ENCODE data around the gene LIF. TPM values are rescaled to one million over a fixed set of nuclear protein-coding genes. Genes with fewer than 3 reads are reported as not detected.

Gene LIF
- total RNA-seq, 1 donor from 2014 or later = 2.3 TPM

DNA sequence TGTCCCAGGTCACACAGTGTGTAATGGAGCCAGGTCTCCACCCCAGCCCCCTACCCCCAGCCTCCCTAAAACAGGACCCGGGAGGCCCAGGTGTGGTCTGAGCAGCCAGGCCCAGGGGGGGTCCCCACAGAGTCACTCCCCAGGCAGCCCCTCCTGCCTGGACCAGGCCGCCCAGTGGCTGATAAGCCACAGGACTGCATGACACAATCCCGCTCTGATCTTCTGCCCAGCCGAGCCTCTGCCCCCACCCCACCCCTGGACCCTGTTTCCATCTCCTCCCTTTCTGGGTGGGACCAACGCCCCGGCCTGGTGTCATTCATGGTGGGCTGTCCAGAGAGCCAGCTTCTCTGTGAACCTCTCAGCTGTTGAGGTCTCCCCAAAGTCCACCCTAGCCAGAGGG is 7.8 kb upstream of the LIF start:
- Mint-ChIP-seq H3K27ac (no peak overlapping the region), H3K9me3 (ENCODE audit: low read depth) (no peaks in the 10 kb centered on the region), H3K4me1 (ENCODE audit: low read depth) (peaks cover 7% of the 10 kb centered on the region), H3K36me3 (ENCODE audit: insufficient read depth) (no peaks in the 10 kb centered on the region), H3K4me3 (ENCODE audit: low read depth) (no peak overlapping the region), H3K27me3 (peaks cover 16% of the 10 kb centered on the region)
- DNase-seq (ENCODE audit: low spot score, unreplicated experiment) = no peak
- TF ChIP-seq, protein P1, sequence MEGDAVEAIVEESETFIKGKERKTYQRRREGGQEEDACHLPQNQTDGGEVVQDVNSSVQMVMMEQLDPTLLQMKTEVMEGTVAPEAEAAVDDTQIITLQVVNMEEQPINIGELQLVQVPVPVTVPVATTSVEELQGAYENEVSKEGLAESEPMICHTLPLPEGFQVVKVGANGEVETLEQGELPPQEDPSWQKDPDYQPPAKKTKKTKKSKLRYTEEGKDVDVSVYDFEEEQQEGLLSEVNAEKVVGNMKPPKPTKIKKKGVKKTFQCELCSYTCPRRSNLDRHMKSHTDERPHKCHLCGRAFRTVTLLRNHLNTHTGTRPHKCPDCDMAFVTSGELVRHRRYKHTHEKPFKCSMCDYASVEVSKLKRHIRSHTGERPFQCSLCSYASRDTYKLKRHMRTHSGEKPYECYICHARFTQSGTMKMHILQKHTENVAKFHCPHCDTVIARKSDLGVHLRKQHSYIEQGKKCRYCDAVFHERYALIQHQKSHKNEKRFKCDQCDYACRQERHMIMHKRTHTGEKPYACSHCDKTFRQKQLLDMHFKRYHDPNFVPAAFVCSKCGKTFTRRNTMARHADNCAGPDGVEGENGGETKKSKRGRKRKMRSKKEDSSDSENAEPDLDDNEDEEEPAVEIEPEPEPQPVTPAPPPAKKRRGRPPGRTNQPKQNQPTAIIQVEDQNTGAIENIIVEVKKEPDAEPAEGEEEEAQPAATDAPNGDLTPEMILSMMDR (IDR thresholded peaks at IDR 0.05; ENCODE audit: unreplicated experiment) = no peak

GRCh38 chr22:30253205-30253852 is 6.8 kb upstream of the LIF start:
- no peak for DNase-seq (ENCODE audit: low spot score, unreplicated experiment)
- Mint-ChIP-seq H3K27me3 (peaks cover 19% of the 10 kb centered on the region), H3K4me3 (ENCODE audit: low read depth) (no peak overlapping the region), H3K4me1 (ENCODE audit: low read depth) (peaks cover 12% of the 10 kb centered on the region), H3K36me3 (ENCODE audit: insufficient read depth) (no peaks in the 10 kb centered on the region), H3K27ac (no peak overlapping the region), H3K9me3 (ENCODE audit: low read depth) (no peaks in the 10 kb centered on the region)
- TF ChIP-seq, protein P1 (IDR thresholded peaks at IDR 0.05; ENCODE audit: unreplicated experiment) = no peak

GRCh38 chr22:30252411-30253204 is 6.0 kb upstream of the LIF start:
- Mint-ChIP-seq H3K27ac (no peak overlapping the region), H3K4me1 (ENCODE audit: low read depth) (peaks cover 13% of the 10 kb centered on the region), H3K9me3 (ENCODE audit: low read depth) (no peaks in the 10 kb centered on the region), H3K36me3 (ENCODE audit: insufficient read depth) (no peaks in the 10 kb centered on the region), H3K27me3 (peaks cover 20% of the 10 kb centered on the region), H3K4me3 (ENCODE audit: low read depth) (no peak overlapping the region)
- TF ChIP-seq, protein P1 (IDR thresholded peaks at IDR 0.05; ENCODE audit: unreplicated experiment) = no peak
- DNase-seq (ENCODE audit: low spot score, unreplicated experiment) = no peak

- Mint-ChIP-seq H3K36me3 (ENCODE audit: insufficient read depth) (no peaks in the 10 kb centered on the region), H3K4me1 (ENCODE audit: low read depth) (peaks cover 13% of the 10 kb centered on the region), H3K27ac (no peak overlapping the region), H3K27me3 (peaks cover 18% of the 10 kb centered on the region), H3K9me3 (ENCODE audit: low read depth) (no peaks in the 10 kb centered on the region), H3K4me3 (ENCODE audit: low read depth) (no peak overlapping the region)
- DNase-seq (ENCODE audit: low spot score, unreplicated experiment) = no peak
- TF ChIP-seq, protein P1 (IDR thresholded peaks at IDR 0.05; ENCODE audit: unreplicated experiment) = no peak
Observed at GRCh38 chr22:30251711-30252110, 5.2 kb upstream of the LIF start.

DNA sequence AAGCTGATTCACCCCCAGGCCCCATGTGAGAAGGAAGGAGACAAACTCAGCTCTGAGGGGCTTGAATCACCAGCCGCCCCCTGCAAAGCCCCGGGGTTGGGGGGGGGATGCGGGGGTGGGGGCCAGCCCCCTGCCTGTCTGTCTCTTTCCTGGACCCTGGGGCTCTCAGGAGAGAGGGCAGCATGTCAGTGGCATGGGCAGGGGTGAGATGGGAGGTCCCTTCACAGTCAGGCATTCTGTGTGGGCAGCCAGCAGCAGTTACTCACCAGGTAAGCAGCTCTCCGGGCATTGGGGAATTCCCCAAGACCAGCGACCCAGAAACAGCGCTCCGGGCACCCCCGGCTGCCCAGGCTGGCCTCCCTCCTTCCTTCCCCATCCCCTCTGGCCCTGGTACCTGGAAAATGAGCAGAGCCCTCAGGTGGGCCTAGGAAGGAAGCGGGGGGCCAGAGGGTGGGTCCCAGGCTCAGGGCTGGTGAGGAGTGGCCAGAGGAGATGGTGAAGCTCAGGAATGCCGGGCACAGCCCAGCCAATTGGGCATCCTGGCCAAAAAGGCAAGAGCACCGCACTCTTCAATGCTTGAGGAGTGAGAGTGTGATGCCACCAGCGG is 4.2 kb upstream of the LIF start:
- Mint-ChIP-seq H3K9me3 (ENCODE audit: low read depth) (no peaks in the 10 kb centered on the region), H3K27me3 (peaks cover 18% of the 10 kb centered on the region), H3K27ac (no peak overlapping the region), H3K4me3 (ENCODE audit: low read depth) (no peak overlapping the region), H3K36me3 (ENCODE audit: insufficient read depth) (no peaks in the 10 kb centered on the region), H3K4me1 (ENCODE audit: low read depth) (peaks cover 17% of the 10 kb centered on the region)
- no peak for DNase-seq (ENCODE audit: low spot score, unreplicated experiment)
- TF ChIP-seq, protein P1 (IDR thresholded peaks at IDR 0.05; ENCODE audit: unreplicated experiment) = no peak

Data from progenitor cell of endocrine pancreas (in vitro differentiated cells).